Naive thymus-derived CD8-positive, alpha-beta T cell (primary cell): ENCODE results near the gene LRIG3. TPM values are rescaled to one million over a fixed set of nuclear protein-coding genes. Genes with fewer than 3 reads are reported as not detected.
A peak's percentile ranks its signal among the peaks of the same experiment; 100 is the strongest.

Experiments
- ATAC-seq, 2 donors: fragments of 150-1000 bp; cut with Tn5 transposase in 1 of 2; sonication (Bioruptor Pico), chemical (Tn5 transposase) in 1 of 2; 1 replicate in 1 of 2; 2 replicates in 1 of 2; pipeline ENCODE4 v1.10.0; 2021; ENCODE audit warnings: mild to moderate bottlenecking in 2 of 2, moderate library complexity in 2 of 2
- POLR2A ChIA-PET: fragments of 350-600 bp; sonication (Branson Sonifier 250); formaldehyde crosslinking; loops from one replicate; lab custom pipeline; 2021; ENCODE audit warnings: antibody characterized with exemption; lab: Charles Lee
- DNase-seq, 10 donors: peaks; one replicate each; pipeline versions ENCODE4 v3.0.0 to v3.0.0-alpha.2; 2020 to 2022
- H3K27ac Mint-ChIP-seq, 10 donors: one replicate each; pipeline ENCODE4 v1.8.0; 2020 to 2022; ENCODE audit warnings: mild to moderate bottlenecking in 10 of 10, mixed read lengths in 10 of 10, moderate library complexity in 4 of 10, inconsistent platforms in 1 of 10
- H3K27me3 Mint-ChIP-seq, 5 donors: one replicate each; pipeline ENCODE4 v1.8.0; 2021 to 2022; ENCODE audit warnings: mixed read lengths in 5 of 5
- H3K36me3 Mint-ChIP-seq, 3 donors: one replicate each; pipeline ENCODE4 v1.8.0; 2020 to 2022; ENCODE audit warnings: mixed read lengths in 3 of 3, mild to moderate bottlenecking in 2 of 3, inconsistent platforms in 1 of 3
- H3K4me1 Mint-ChIP-seq, 4 donors: one replicate each; pipeline ENCODE4 v1.8.0; 2021 to 2022; ENCODE audit warnings: mixed read lengths in 4 of 4
- H3K4me3 Mint-ChIP-seq, 10 donors: one replicate each; pipeline ENCODE4 v1.8.0; 2020 to 2022; ENCODE audit warnings: mild to moderate bottlenecking in 10 of 10, mixed read lengths in 10 of 10, moderate library complexity in 6 of 10, inconsistent platforms in 1 of 10
- H3K9me3 Mint-ChIP-seq, 9 donors: one replicate each; pipeline ENCODE4 v1.8.0; 2020 to 2022; ENCODE audit warnings: mixed read lengths in 9 of 9, mild to moderate bottlenecking in 3 of 9, inconsistent platforms in 1 of 9, moderate library complexity in 1 of 9
- polyA plus RNA-seq, 3 donors: library from polyadenylated mRNA; unstranded; fragments of 300-500 nt; fragmentation: Illumina TruSeq; gene quantifications; one replicate each; pipeline ENCODE4 v1.2.3, GENCODE V29; 2021
- total RNA-seq, 8 experiments: library from RNA in 2 of 8; stranded (reverse) in 2 of 8; gene quantifications; one replicate each; pipeline ENCODE4 v1.2.3 and lab custom pipeline; 2021 to 2026

LRIG3 gene, protein sequence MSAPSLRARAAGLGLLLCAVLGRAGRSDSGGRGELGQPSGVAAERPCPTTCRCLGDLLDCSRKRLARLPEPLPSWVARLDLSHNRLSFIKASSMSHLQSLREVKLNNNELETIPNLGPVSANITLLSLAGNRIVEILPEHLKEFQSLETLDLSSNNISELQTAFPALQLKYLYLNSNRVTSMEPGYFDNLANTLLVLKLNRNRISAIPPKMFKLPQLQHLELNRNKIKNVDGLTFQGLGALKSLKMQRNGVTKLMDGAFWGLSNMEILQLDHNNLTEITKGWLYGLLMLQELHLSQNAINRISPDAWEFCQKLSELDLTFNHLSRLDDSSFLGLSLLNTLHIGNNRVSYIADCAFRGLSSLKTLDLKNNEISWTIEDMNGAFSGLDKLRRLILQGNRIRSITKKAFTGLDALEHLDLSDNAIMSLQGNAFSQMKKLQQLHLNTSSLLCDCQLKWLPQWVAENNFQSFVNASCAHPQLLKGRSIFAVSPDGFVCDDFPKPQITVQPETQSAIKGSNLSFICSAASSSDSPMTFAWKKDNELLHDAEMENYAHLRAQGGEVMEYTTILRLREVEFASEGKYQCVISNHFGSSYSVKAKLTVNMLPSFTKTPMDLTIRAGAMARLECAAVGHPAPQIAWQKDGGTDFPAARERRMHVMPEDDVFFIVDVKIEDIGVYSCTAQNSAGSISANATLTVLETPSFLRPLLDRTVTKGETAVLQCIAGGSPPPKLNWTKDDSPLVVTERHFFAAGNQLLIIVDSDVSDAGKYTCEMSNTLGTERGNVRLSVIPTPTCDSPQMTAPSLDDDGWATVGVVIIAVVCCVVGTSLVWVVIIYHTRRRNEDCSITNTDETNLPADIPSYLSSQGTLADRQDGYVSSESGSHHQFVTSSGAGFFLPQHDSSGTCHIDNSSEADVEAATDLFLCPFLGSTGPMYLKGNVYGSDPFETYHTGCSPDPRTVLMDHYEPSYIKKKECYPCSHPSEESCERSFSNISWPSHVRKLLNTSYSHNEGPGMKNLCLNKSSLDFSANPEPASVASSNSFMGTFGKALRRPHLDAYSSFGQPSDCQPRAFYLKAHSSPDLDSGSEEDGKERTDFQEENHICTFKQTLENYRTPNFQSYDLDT
- total RNA-seq (not detected), polyA plus RNA-seq (not detected), total RNA-seq (lab: John Stamatoyannopoulos, UW) (0 to 0.25 (median 0) reads per million in 6 experiments)

DNA sequence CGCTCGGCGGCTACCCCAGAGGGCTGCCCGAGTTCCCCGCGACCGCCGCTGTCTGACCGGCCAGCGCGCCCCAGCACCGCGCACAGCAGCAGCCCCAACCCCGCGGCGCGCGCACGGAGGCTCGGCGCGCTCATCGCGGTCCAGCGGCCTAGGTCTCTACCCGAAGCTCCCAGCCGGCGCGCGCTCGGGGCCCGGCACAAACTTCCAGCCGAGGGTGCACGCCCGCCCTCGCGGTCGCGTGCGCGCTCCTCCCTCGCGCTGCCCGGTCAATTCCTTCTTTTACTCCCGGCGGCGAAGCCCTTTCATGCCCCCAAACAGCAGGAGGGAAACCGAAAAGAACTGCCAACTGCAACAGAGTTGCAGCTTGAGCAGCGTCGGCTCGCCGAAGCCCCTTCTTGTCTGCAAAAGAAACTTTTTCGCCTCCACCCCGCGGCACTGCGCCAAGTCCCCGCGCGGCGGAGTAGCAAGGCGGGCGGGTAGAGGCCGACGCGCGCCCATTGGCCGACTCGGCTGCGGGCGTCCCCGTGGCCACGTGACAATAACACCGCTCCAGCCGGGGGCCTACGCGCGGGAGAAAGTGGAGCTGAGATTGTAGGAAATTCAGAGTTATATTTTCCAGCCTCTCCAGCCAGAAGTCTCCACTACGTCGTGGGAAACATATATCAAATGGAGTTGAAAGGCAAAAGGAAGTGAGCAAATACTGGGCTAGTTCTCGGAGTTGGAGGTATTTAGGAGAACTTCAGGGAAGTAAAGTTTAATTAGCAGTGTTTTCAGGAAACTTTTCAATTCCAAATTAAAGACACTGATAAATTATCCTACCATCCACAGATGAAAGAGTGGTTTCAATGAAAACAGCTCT is at the start of gene LRIG3:
TSS of gene LRIG3 (minus strand) at position 403 of the 859 bp plus-strand sequence. CDS start at position 134, 269 bp downstream.
- H3K9me3 Mint-ChIP-seq, result peaks cover 0 to 13% (median 0%) of the 10 kb centered on the region in 9 donors
- H3K27me3 Mint-ChIP-seq, result peaks cover 18 to 69% (median 28%) of the 10 kb centered on the region in 5 donors
- peak within 1 kb of the TSS in 8 of 10 donors; percentile 13 to 59 (median 41) for H3K4me3 Mint-ChIP-seq
- peaks cover 0 to 5% (median 2%) of the 10 kb centered on the region in 4 donors for H3K4me1 Mint-ChIP-seq
- DNase-seq (no peak), ATAC-seq (no peak)
- POLR2A ChIA-PET, result no interaction called here
- H3K27ac Mint-ChIP-seq, result no peak within 1 kb of the TSS
- peaks cover 0 to 9% (median 2%) of the 10 kb centered on the region in 3 donors for H3K36me3 Mint-ChIP-seq

DNA sequence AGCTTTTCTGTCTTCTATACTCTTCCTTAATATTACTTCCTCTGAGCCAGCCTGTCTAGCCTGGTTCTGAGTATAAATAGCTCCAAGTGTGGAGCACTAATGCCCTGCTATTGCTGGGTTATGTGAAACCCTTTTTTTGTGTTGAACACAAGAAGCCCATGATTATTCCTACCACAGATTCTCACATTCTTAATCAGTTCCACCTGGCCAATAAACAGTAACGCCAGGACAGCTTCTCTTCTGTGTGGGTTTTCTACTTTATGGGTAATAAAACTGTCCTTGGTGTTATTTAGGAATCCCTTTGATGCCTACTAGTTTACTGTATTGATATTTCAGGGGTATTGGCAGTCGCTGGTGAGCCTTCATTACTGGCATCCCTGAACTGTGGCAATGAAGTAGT is 48.9 kb upstream of the LRIG3 start:
- DNase-seq (no peak), ATAC-seq (no peak)
- Mint-ChIP-seq H3K4me1 (no peaks in the 10 kb centered on the region), H3K4me3 (no peak overlapping the region), H3K36me3 (no peaks in the 10 kb centered on the region), H3K27ac (no peak overlapping the region), H3K9me3 (peaks cover 0 to 17% (median 0%) of the 10 kb centered on the region in 9 donors), H3K27me3 (peaks cover 0 to 3% (median 0%) of the 10 kb centered on the region in 5 donors)
- POLR2A ChIA-PET, result no interaction called here

DNA sequence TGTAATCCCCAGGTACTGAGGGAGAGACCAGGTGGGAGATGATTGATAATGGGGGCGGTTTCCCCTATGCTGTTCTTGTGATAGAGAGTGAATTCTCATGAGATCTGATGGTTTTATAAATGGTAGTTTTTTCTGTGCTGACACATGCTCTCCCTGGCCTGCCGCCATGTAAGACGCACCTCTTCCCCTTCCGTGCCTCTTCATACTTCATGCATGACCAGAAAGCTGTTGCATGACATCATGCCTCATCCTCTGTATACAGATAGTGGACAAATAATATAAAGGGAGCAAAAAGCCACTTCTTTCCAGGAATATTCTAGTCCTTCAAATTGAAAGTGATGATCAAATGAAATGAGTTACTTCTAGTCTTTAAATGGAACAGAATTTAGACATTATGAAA is 47.3 kb upstream of the LRIG3 start:
- POLR2A ChIA-PET, result no interaction called here
- ATAC-seq (no peak), DNase-seq (no peak)
- Mint-ChIP-seq H3K4me1 (no peaks in the 10 kb centered on the region), H3K4me3 (no peak overlapping the region), H3K9me3 (peaks cover 0 to 15% (median 0%) of the 10 kb centered on the region in 9 donors), H3K27me3 (peaks cover 0 to 3% (median 0%) of the 10 kb centered on the region in 5 donors), H3K36me3 (no peaks in the 10 kb centered on the region), H3K27ac (no peak overlapping the region)

DNA sequence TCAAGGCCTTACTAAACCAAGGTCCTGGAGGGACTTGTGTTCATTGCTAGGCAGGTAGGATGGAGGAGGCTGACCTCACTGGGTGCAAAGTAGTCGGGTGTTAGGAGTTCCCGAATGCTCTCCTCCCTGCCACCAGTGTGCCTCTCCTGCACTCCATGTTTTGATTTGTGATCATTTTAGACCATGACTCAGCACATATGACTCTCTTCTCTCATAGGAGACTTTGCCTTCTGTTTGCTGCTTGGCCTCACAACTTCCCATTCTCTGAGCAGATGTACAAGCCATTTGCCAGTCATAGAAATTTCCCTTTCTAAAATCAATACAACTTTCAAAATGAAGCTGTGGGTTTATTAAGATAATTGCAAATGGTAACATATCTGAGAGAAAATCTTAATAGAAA is 46.6 kb upstream of the LRIG3 start:
- ATAC-seq (no peak), DNase-seq (no peak)
- Mint-ChIP-seq H3K27ac (no peak overlapping the region), H3K9me3 (peaks cover 0 to 15% (median 0%) of the 10 kb centered on the region in 9 donors), H3K36me3 (no peaks in the 10 kb centered on the region), H3K4me3 (no peak overlapping the region), H3K4me1 (no peaks in the 10 kb centered on the region), H3K27me3 (peaks cover 0 to 3% (median 0%) of the 10 kb centered on the region in 5 donors)
- POLR2A ChIA-PET, result no interaction called here

DNA sequence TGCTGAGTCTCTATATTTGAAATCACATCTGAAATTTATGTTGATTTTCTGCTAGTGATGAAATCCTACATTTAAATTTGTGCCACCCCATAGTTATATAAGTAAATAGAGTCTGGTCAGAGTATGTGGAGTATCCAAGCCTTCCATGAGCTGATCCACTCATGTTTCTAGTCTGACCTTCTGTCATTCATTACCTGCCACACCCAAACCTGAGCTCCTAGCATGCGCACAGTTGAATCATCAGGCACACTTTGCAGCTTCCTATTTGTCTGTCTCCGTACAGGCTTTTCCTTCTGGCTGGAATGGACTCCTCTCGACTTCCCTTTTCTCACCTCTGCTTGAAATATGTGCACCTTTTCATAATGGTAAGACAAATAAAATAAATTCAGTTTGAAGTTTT is 45.3 kb upstream of the LRIG3 start:
- Mint-ChIP-seq H3K36me3 (no peaks in the 10 kb centered on the region), H3K4me3 (no peak overlapping the region), H3K4me1 (no peaks in the 10 kb centered on the region), H3K27me3 (peaks cover 0 to 1% (median 0%) of the 10 kb centered on the region in 5 donors), H3K27ac (no peak overlapping the region), H3K9me3 (peaks cover 0 to 15% (median 0%) of the 10 kb centered on the region in 9 donors)
- ATAC-seq (no peak), DNase-seq (no peak)
- POLR2A ChIA-PET, result no interaction called here

DNA sequence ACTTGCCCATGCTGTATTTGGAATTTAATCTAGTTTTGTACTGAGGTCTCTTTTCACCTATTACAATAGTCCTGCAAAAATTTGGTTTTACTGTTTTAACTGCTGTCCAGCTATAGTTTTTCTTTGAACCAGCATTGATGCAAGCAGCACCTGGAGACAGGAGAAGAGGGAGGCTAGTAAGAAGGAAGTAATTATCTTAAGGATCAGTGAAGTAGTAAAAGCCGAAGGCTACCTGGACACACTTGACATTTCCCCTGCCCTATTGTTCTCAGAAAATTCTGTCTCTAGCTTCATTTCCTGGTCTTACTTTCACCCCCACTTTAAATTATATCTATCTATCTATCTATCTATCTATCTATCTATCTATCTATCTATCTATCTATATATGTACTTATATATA is 43.5 kb upstream of the LRIG3 start:
- DNase-seq, result no peak
- H3K27me3 Mint-ChIP-seq, result peaks cover 0 to 1% (median 0%) of the 10 kb centered on the region in 5 donors
- POLR2A ChIA-PET, result no interaction called here
- H3K27ac Mint-ChIP-seq, result no peak overlapping the region
- no peak for ATAC-seq
- H3K4me3 Mint-ChIP-seq, result no peak overlapping the region
- H3K9me3 Mint-ChIP-seq, result peaks cover 0 to 11% (median 0%) of the 10 kb centered on the region in 9 donors
- H3K4me1 Mint-ChIP-seq, result no peaks in the 10 kb centered on the region
- H3K36me3 Mint-ChIP-seq, result no peaks in the 10 kb centered on the region

DNA sequence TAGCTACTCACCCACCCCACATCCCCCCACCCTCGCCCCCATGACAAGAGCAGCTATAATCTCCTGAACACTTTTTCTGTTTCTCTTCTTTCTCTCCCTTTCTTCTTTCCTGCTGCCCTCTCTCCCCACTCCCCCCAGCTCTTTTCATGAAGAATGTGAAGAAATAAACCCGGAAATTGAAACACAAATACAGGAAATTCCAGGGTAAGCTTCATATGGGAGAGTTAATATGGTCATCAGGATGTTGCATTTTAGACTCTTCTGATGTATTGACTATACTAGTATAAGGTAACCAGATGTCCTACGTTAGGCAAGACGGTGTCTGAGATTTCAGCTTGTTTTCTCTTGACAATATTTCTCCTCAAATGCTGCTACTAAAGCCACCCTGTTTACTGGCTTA is 41.6 kb upstream of the LRIG3 start:
- POLR2A ChIA-PET, result no interaction called here
- H3K27me3 Mint-ChIP-seq, result no peaks in the 10 kb centered on the region
- no peaks in the 10 kb centered on the region for H3K36me3 Mint-ChIP-seq
- H3K4me1 Mint-ChIP-seq, result no peaks in the 10 kb centered on the region
- no peak overlapping the region for H3K27ac Mint-ChIP-seq
- H3K4me3 Mint-ChIP-seq, result no peak overlapping the region
- DNase-seq (no peak), ATAC-seq (no peak)
- peaks cover 0 to 9% (median 0%) of the 10 kb centered on the region in 9 donors for H3K9me3 Mint-ChIP-seq

DNA sequence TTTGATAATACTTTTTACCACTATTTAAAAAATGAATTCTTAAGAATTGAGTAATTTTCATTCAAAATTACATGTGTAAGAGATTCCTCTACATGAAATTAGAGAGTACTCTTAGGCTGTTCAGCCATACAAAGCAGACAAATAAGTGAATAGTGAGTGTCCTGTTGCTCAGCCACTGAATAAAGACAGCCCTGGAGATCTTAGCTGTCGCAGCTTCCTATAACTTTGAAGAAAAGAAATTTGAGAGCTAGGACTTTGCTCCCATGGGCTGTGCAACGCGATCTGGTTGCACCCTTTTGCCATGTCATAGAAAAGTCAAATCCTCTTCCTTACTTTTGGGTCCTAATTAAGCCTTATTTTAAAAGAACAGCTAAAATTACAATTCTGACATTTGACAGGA is 40.9 kb upstream of the LRIG3 start:
- POLR2A ChIA-PET, result no interaction called here
- Mint-ChIP-seq H3K4me1 (no peaks in the 10 kb centered on the region), H3K27ac (no peak overlapping the region), H3K36me3 (no peaks in the 10 kb centered on the region), H3K27me3 (no peaks in the 10 kb centered on the region), H3K4me3 (no peak overlapping the region), H3K9me3 (peaks cover 0 to 9% (median 0%) of the 10 kb centered on the region in 9 donors)
- ATAC-seq (no peak), DNase-seq (no peak)

DNA sequence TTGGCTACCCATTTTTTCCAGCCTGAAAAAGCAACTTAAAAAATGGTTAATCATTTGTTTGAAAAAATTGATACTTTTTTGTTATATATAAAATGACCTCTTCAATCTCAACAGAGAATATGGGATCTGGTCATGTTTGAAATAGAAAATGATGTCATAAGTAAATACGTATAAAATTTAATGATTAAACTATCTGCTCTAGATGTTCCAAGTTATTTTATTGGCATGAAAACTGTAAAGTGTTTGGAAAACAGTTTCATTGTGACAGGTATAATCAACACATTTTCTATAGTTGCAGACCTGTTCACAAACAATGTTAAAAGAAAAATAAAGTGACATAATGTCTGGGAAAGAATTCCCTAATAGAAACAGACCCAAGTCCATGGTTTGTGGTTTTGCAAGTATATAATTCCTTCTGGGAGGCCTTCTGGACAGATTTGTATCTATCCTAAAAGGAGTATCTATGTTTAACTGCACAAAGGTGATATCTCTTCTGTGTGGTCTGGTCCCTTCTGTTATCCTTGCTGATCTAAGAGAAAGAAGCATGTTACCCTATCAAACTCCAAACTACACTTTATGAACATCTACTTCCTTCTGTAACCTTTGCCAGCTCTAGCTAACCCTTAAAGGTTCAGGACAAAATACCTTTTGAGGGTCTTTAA is 39.5 kb upstream of the LRIG3 start:
- ATAC-seq, result no peak
- no peaks in the 10 kb centered on the region for H3K4me1 Mint-ChIP-seq
- POLR2A ChIA-PET, result no interaction called here
- no peak overlapping the region for H3K27ac Mint-ChIP-seq
- H3K9me3 Mint-ChIP-seq, result peaks cover 0 to 5% (median 0%) of the 10 kb centered on the region in 9 donors
- H3K4me3 Mint-ChIP-seq, result no peak overlapping the region
- H3K36me3 Mint-ChIP-seq, result no peaks in the 10 kb centered on the region
- H3K27me3 Mint-ChIP-seq, result no peaks in the 10 kb centered on the region
- DNase-seq, result no peak

DNA sequence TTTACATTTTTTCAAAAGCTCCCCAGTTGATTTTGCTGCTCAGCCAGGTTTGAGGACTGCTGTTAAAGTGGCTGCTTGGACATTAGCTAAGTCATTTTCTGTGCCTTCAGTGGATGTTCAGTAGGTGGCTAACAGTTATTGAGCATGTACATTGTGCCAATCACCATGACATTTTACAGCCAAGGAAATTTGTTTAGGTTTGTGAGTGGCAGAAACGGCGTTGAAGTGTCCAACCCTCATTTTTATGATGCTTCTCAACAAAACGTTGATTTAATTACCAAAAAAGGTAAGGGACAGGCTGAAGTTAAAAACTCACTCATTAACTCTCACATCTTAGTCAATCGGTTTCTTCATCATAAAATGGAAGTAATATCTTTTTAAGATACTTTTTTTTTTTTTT is 37.0 kb upstream of the LRIG3 start:
- Mint-ChIP-seq H3K9me3 (peaks cover 0 to 5% (median 0%) of the 10 kb centered on the region in 9 donors), H3K27me3 (no peaks in the 10 kb centered on the region), H3K4me3 (no peak overlapping the region), H3K4me1 (no peaks in the 10 kb centered on the region), H3K36me3 (no peaks in the 10 kb centered on the region), H3K27ac (no peak overlapping the region)
- POLR2A ChIA-PET, result no interaction called here
- DNase-seq, result no peak
- no peak for ATAC-seq

DNA sequence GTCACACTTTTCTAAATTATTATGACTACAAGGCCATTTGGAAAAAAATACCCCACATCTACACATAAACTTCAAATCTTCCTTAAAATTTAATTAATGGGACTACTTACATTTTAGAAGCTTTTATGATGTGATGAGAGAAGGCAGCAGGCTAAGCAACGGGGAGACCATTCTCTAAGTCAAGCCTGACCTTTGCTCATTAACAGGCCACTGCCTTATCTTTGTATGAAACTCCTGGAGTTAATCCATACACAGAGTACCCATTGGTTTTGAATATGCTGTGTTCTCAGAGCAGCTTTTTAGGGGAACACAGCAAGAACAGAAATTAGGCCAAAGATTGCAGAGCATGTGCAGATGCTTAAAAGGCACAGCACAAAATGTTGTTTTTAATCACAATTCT is 35.5 kb upstream of the LRIG3 start:
- no peaks in the 10 kb centered on the region for H3K27me3 Mint-ChIP-seq
- DNase-seq, result no peak
- no peak for ATAC-seq
- no peak overlapping the region for H3K4me3 Mint-ChIP-seq
- no peak overlapping the region for H3K27ac Mint-ChIP-seq
- peaks cover 0 to 4% (median 0%) of the 10 kb centered on the region in 9 donors for H3K9me3 Mint-ChIP-seq
- no peaks in the 10 kb centered on the region for H3K36me3 Mint-ChIP-seq
- H3K4me1 Mint-ChIP-seq, result no peaks in the 10 kb centered on the region
- POLR2A ChIA-PET, result no interaction called here
